Measurements from ENCODE around the gene EN1. TPM values are rescaled to one million over a fixed set of nuclear protein-coding genes. Genes with fewer than 3 reads are reported as not detected.
A peak's percentile ranks its signal among the peaks of the same experiment; 100 is the strongest.

The EN1 gene
- total RNA-seq, result 10 to 100 TPM in 3 of 8 experiments, 1 to 10 TPM in 1, under 1 TPM in 4; 0.14 to 21.8 (median 1.1) TPM

DNA sequence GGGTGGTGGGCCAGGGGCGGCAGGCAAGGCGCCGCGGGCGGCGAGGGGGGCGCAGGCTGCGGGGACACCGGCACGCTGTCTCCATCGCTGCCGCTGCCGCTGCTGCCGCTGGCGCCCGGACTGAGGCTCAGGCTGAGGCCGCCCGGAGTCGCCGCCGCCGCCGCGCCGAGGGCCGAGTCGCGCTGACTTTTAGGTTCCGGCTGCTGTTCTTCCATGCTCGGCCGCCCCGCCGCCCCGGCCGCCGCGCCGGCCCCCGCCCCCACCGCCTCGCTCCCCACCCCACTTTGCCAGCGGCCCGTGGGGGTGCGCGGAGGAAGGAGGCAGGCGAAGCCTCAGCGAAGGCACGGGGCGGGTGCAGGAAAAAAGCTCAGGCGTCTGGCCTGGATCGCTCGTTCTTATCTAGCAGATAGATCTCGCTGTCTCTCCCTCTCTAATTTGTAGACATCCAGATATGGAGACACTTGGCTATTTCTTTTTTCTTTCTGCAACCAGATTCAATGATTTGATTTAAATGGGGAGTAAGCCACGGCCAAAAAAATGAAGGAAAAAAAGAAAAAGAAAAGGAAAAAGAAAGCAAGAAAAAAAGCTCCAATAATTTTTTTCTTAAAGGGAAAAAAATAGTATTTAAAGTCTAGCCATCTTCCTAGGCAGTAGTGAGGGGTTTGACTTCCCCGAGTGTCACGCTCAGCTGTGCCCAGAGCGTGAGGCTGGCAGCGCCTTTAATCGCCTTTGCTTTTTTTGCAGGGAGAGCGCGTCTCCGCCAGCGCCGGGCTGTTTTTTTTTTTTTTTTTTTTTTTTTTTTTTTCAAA is at the start of gene EN1:
EN1 (minus strand) TSS at position 696 of the 809 bp plus-strand sequence; CDS start at position 215, 481 bp downstream.
- WGBS, 10 experiments, result 0 to 6% (median 1%) methylated on average over 1 to 20 of the region's 64 CpGs
- Histone ChIP-seq H3K27ac (no peak within 1 kb of the TSS), H3K4me3 (peak within 1 kb of the TSS; percentile 9 to 32 (median 24)), H3K4me1 (replicated peaks in 1 of 2) (peaks cover 2 to 23% of the 10 kb centered on the region in 2 donors)
- ATAC-seq (replicated peaks in 6 of 8), result peak; percentile 24 to 52 (median 44)
- in situ Hi-C loops (cut with MboI; ENCODE audit: low pct_unique_long_range_greater_than_20kb in 2 of 9, low sequenced_read_pairs in 9 of 9, unreplicated experiment in 9 of 9), result loop anchor here in 3 of 9 experiments (10.0 to 25.0 kb wide), 2 partner anchors 185 to 622 kb away; no protein-coding TSS in a partner anchor

GRCh38 chr2:118893100-118893499 is 45.7 kb upstream of the EN1 start:
- no peak for ATAC-seq (replicated peaks in 6 of 8)
- Histone ChIP-seq H3K27ac (no peak overlapping the region), H3K4me3 (no peak overlapping the region), H3K4me1 (replicated peaks in 1 of 2) (no peaks in the 10 kb centered on the region)
- in situ Hi-C loops (cut with MboI; ENCODE audit: low pct_unique_long_range_greater_than_20kb in 2 of 9, low sequenced_read_pairs in 9 of 9, unreplicated experiment in 9 of 9), result loop anchor here in 4 of 9 experiments (25.0 kb wide), 5 partner anchors 269 to 419 kb away; partner anchors contain the start of gene C1QL2 (in 1 of the 4)
- 40 to 100% (median 83%) methylated on average over 1 to 3 of the region's 3 CpGs; no CpG with 5 or more reads in 5 of the 10 experiments for WGBS, 10 experiments

- Histone ChIP-seq H3K27ac (no peak overlapping the region), H3K4me1 (replicated peaks in 1 of 2) (no peaks in the 10 kb centered on the region), H3K4me3 (no peak overlapping the region)
- WGBS, 10 experiments, result 4 to 80% (median 45%) methylated on average over 1 of the region's 1 CpG
- in situ Hi-C loops (cut with MboI; ENCODE audit: low pct_unique_long_range_greater_than_20kb in 2 of 9, low sequenced_read_pairs in 9 of 9, unreplicated experiment in 9 of 9), result loop anchor here in 4 of 9 experiments (10.0 to 25.0 kb wide), 6 partner anchors 125 to 422 kb away; partner anchors contain the start of gene C1QL2 (in 1 of the 4)
- no peak for ATAC-seq (replicated peaks in 6 of 8)
These were observed 42.5 kb upstream of the EN1 start for GRCh38 chr2:118889995-118890394.

DNA sequence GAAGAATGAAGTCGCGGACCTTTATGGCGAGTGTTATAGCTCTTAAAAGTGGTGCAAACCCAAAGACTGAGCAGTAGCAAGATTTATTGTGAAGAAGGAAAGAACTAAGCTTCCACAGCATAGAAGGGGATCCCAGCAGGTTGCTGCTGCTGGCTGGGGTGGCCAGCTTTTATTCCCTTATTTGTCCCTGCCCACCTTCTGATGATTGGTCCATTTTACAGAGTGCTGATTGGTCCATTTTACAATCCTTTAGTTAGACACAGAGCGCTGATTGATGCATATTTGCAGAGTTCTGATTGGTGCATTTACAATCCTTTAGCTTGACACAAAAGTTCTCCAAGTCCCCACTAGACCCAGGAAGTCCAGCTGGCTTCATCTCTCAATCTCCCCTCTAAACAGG is 36.3 kb upstream of the EN1 start:
- no peak overlapping the region for H3K4me3 ChIP-seq
- WGBS, 10 experiments, result 39 to 100% (median 73%) methylated on average over 1 to 4 of the region's 4 CpGs; no CpG with 5 or more reads in 2 of the 10 experiments
- no peak for ATAC-seq (replicated peaks in 6 of 8)
- H3K4me1 ChIP-seq (replicated peaks in 1 of 2), result no peaks in the 10 kb centered on the region
- no peak overlapping the region for H3K27ac ChIP-seq
- in situ Hi-C loops (cut with MboI; ENCODE audit: low pct_unique_long_range_greater_than_20kb in 2 of 9, low sequenced_read_pairs in 9 of 9, unreplicated experiment in 9 of 9), result loop anchor here in 4 of 9 experiments (10.0 to 25.0 kb wide), 6 partner anchors 131 to 429 kb away; partner anchors contain the start of gene C1QL2 (in 1 of the 4)

DNA sequence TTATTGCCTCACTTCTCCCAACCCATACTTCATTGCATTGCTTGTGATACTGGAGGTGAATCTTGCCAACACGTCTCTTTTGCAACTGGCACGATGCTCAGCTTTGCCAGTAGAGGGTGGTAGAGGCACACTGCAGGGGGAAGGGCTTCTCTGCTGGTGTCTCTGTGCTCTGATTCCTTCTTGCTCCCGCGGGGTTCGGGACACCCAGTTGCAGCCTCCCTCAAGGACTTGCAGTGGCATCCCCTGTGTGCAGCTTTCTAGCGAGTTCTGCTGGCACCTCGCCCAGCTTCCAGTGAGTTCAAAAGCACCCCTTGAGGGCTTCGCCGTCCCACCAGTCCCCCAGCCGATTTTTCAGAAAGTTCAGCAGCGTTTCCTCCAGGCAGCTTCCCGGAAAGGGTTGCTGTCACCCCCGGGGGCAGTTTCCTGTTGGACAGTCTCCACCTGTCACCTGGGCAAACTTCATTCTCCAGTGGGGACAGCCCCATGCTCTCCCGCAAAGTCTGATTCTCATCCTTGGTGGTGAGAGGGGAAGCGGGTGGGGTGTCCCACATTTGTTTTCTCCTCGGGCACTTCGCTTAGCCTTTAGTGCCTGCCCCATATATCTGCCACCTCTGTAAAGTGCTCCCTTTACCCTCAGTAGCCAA is 35.4 kb upstream of the EN1 start:
- no peak overlapping the region for H3K4me3 ChIP-seq
- no peaks in the 10 kb centered on the region for H3K4me1 ChIP-seq (replicated peaks in 1 of 2)
- WGBS, 10 experiments, result 0 to 90% (median 22%) methylated on average over 1 to 9 of the region's 17 CpGs; no CpG with 5 or more reads in 3 of the 10 experiments
- in situ Hi-C loops (cut with MboI; ENCODE audit: low pct_unique_long_range_greater_than_20kb in 2 of 9, low sequenced_read_pairs in 9 of 9, unreplicated experiment in 9 of 9), result loop anchor here in 4 of 9 experiments (10.0 to 25.0 kb wide), 6 partner anchors 132 to 429 kb away; partner anchors contain the start of gene C1QL2 (in 1 of the 4)
- peak in 7 of 8 experiments; percentile 27 to 90 (median 56) for ATAC-seq (replicated peaks in 6 of 8)
- no peak overlapping the region for H3K27ac ChIP-seq

DNA sequence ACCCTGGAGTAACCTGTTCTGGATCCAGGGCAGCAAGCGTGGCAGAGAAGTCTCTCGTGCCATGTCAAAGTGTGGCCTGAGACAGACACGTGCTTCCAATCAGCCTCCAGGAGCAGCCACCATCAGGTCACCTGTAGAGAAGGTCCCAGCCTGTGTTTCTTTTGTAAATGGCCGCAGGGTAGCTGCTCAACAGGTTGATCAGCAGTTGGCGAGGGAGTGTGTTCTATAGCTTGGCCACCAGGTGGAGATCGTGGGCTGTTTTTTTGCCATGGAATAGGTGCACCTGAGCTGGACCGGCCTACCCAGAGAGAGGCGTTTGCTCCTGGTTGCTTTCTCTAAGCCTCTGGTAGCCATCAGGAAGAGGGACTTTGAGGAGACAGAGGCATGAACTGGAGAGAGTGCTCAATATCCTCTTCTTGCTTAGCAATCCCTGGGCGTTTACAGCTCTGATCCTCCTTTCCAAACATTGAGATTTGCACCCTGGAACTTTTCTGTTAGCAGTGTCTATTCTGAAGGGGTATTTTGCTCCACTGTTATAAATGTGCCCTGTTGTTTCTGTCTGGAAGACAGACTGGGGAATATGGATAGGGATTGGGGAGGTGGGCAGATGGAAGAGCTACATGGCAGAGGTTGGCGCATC is 34.2 kb upstream of the EN1 start:
- no peaks in the 10 kb centered on the region for H3K4me1 ChIP-seq (replicated peaks in 1 of 2)
- in situ Hi-C loops (cut with MboI; ENCODE audit: low pct_unique_long_range_greater_than_20kb in 2 of 9, low sequenced_read_pairs in 9 of 9, unreplicated experiment in 9 of 9), result loop anchor here in 4 of 9 experiments (10.0 to 25.0 kb wide), 6 partner anchors 133 to 431 kb away; partner anchors contain the start of gene C1QL2 (in 1 of the 4)
- H3K4me3 ChIP-seq, result no peak overlapping the region
- ATAC-seq (replicated peaks in 6 of 8), result peak; percentile 65 to 94 (median 78)
- 0 to 50% (median 10%) methylated on average over 1 to 6 of the region's 10 CpGs; no CpG with 5 or more reads in 3 of the 10 experiments for WGBS, 10 experiments
- no peak overlapping the region for H3K27ac ChIP-seq

- WGBS, 10 experiments, result 8 to 91% (median 50%) methylated on average over 2 to 4 of the region's 4 CpGs; no CpG with 5 or more reads in 1 of the 10 experiments
- Histone ChIP-seq H3K4me1 (replicated peaks in 1 of 2) (no peaks in the 10 kb centered on the region), H3K4me3 (no peak overlapping the region), H3K27ac (no peak overlapping the region)
- in situ Hi-C loops (cut with MboI; ENCODE audit: low pct_unique_long_range_greater_than_20kb in 2 of 9, low sequenced_read_pairs in 9 of 9, unreplicated experiment in 9 of 9), result loop anchor here in 4 of 9 experiments (10.0 to 25.0 kb wide), 6 partner anchors 134 to 432 kb away; partner anchors contain the start of gene C1QL2 (in 1 of the 4)
- ATAC-seq (replicated peaks in 6 of 8), result no peak
These were observed 33.1 kb upstream of the EN1 start for GRCh38 chr2:118880501-118880900.

GRCh38 chr2:118878531-118879149 is 31.2 kb upstream of the EN1 start:
- in situ Hi-C loops (cut with MboI; ENCODE audit: low pct_unique_long_range_greater_than_20kb in 2 of 9, low sequenced_read_pairs in 9 of 9, unreplicated experiment in 9 of 9), result loop anchor here in 4 of 9 experiments (25.0 kb wide), 5 partner anchors 284 to 434 kb away; partner anchors contain the start of gene C1QL2 (in 1 of the 4)

GRCh38 chr2:118875318-118875717 is 27.9 kb upstream of the EN1 start:
- WGBS, 10 experiments, result 29 to 80% methylated on average over 1 of the region's 4 CpGs; no CpG with 5 or more reads in 8 of the 10 experiments
- no peak for ATAC-seq (replicated peaks in 6 of 8)
- Histone ChIP-seq H3K27ac (no peak overlapping the region), H3K4me3 (no peak overlapping the region), H3K4me1 (replicated peaks in 1 of 2) (no peaks in the 10 kb centered on the region)
- in situ Hi-C loops (cut with MboI; ENCODE audit: low pct_unique_long_range_greater_than_20kb in 2 of 9, low sequenced_read_pairs in 9 of 9, unreplicated experiment in 9 of 9), result loop anchor here in 4 of 9 experiments (25.0 kb wide), 5 partner anchors 287 to 437 kb away; partner anchors contain the start of gene C1QL2 (in 1 of the 4)

More at GRCh38 chr2:118878531-118879149, 31.2 kb upstream of the EN1 start:
- Histone ChIP-seq H3K4me3 (no peak overlapping the region), H3K27ac (no peak overlapping the region), H3K4me1 (replicated peaks in 1 of 2) (no peaks in the 10 kb centered on the region)
- 0 to 80% (median 20%) methylated on average over 1 of the region's 2 CpGs; no CpG with 5 or more reads in 5 of the 10 experiments for WGBS, 10 experiments
- ATAC-seq (replicated peaks in 6 of 8), result no peak

DNA sequence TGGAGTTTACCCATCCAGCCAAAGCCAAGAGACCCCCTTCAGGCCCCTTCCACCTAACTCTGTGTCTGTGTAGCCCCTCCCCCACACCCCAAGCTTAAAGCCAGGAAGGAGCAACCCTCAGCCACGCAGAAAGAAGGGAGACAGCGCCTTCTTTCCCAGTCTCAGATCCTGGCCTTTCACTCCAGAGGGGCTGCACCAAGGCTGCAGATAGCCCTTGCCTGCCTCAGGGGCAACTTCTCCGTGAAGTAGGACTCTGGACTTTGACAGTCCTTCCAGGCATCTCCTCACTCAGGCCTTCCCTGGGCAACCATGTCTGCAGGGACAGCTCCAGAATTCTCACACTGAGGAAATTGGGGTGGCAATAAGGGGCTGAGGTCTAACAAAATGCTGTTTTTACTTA is 26.9 kb upstream of the EN1 start:
- ATAC-seq (replicated peaks in 6 of 8), result no peak
- H3K4me3 ChIP-seq, result no peak overlapping the region
- in situ Hi-C loops (cut with MboI; ENCODE audit: low pct_unique_long_range_greater_than_20kb in 2 of 9, low sequenced_read_pairs in 9 of 9, unreplicated experiment in 9 of 9), result loop anchor here in 7 of 9 experiments (25.0 kb wide), 6 partner anchors 212 to 1037 kb away; no protein-coding TSS in a partner anchor
- no peaks in the 10 kb centered on the region for H3K4me1 ChIP-seq (replicated peaks in 1 of 2)
- no peak overlapping the region for H3K27ac ChIP-seq
- 56 to 80% methylated on average over 1 to 2 of the region's 3 CpGs; no CpG with 5 or more reads in 8 of the 10 experiments for WGBS, 10 experiments

GRCh38 chr2:118865106-118865505 is 17.7 kb upstream of the EN1 start:
- no peak overlapping the region for H3K27ac ChIP-seq
- no peaks in the 10 kb centered on the region for H3K4me1 ChIP-seq (replicated peaks in 1 of 2)
- ATAC-seq (replicated peaks in 6 of 8), result peak; percentile 85 to 98 (median 93)
- 0 to 17% (median 4%) methylated on average over 1 to 3 of the region's 3 CpGs; no CpG with 5 or more reads in 6 of the 10 experiments for whole genome bisulfite sequencing, 10 experiments
- in situ Hi-C loops (cut with MboI; ENCODE audit: low pct_unique_long_range_greater_than_20kb in 2 of 9, low sequenced_read_pairs in 9 of 9, unreplicated experiment in 9 of 9), result loop anchor here in 7 of 9 experiments (10.0 to 25.0 kb wide), 9 partner anchors 203 to 1028 kb away; no protein-coding TSS in a partner anchor
- H3K4me3 ChIP-seq, result no peak overlapping the region

Data from motor neuron (in vitro differentiated cells).